Fibroblast of skin of back (primary cell): ENCODE results near the gene UGT2B17.
"Not testable (repeated sequence)": the region's sequence is repeated elsewhere in the genome, so short reads cannot be mapped to it uniquely, and the experiment has no call there.

ENCODE experiments used
- DNase-seq: peaks from one replicate; pipeline ENCODE4 v3.0.0-alpha.2; 2013

The UGT2B17 gene

GRCh38 chr4:68569036-68569435 lies 7.1 kb downstream of the UGT2B17 start:
- not testable (repeated sequence) for DNase-seq

DNA sequence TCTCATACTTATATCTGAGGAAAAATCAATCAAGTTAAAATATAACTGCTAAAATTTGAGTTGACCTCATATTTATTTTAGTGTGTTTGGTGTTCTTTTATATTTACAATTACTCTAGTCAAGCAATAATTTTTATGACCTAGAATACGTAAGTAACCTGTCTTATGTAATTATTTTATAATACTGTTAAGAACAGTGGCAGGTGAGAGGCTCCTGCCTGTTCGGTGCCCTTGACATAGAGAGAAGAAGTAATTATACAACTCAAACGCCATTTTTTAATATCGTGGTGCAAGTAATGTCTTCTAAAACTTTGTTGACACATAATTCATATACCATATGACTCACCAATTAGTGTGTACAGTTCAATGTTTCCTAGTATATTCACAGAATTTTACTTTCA lies 7.6 kb downstream of the UGT2B17 start:
- DNase-seq = not testable (repeated sequence)

DNA sequence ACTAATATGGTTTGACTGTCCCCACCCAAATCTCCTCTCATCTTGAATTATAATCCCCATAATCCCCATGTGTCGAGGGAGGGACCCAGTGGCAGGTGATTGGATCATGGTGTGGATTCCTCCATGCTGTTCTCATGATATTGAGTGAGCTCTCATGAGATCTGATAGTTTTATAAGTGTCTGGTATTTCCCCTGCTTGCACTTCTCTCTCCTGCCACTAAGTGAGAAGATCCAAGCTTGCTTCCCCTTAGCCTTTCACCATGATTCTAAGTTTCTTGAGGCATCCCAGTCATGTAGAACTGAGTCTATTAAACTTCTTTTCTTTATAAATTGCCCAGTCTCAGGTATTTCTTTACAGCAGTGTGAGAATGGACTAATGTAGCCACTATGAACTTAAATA lies 9.8 kb downstream of the UGT2B17 start:
- not testable (repeated sequence) for DNase-seq

DNA sequence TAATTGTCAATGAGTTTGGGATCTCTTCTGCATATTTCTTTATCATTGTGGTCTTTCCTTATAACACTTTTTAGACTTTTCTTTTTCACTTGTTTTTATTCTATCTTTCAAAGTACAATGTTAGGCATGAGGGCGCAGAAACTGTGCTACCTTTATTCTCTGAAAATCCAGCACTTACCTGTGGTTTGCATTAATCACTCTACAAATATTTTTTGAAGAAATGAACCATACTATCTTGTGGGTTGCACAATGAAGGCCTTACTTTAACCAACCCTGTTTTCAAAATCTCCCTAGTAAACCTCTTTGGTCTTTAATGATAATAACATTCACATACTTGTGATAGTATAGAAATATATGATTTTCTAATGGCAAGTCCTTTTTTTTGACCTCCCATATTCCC lies 11.0 kb downstream of the UGT2B17 start:
- not testable (repeated sequence) for DNase-seq

DNA sequence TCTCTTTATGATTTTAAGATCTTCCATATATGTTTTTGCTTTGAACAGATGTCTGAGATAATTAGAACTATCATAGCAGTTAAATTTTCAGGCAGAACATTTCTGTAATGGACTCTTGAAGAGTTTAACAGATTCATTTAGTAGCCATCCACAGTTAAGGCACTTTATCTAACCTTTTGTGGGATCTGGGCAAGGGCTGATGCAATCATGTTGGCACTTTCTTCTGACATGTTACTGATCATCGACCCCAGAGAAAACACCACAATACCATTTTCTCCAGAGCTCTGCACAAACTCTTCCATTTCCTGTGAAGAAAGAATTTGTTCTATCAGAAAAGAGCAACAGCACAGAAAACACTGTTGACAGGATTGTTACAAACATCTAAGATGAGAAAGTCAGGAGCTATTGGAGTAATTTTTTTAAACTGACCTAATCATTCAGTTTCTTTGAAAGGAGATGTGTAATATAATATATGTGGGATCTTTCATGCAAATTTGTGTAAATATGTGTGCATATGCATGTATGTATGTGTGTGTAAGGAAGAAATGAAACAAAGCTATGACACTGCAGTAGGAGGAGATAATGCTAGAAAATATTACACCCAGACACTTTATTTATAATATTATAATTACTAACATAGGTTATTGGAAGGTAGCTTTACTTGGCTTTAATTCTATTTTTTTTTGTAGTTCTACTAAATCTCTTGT lies 15.6 kb downstream of the UGT2B17 start:
- DNase-seq = not testable (repeated sequence)

DNA sequence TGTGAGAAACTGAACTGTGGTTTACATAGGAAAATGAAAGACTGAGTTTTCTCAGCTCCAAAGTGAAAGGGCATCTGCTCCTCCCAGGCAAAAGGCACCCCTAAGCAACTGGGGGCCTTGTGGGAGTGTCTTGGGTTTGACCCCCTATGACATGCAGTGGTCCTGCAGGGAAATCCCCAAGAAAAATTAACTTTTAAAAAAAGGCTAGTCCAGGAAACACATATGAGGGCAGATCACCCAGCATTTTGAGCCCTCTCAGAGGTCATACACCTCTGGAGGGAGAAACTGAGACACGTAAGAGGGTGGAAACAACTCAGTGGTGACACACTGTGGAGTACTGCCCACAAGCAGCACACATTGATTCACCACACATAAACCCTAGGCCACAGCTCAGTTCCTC lies 22.3 kb downstream of the UGT2B17 start:
- DNase-seq = not testable (repeated sequence)

- not testable (repeated sequence) for DNase-seq
Measured at GRCh38 chr4:68552818-68553811, 23.0 kb downstream of the UGT2B17 start.

GRCh38 chr4:68542742-68543141 lies 33.4 kb downstream of the UGT2B17 start:
- not testable (repeated sequence) for DNase-seq

GRCh38 chr4:68536375-68536774 lies 39.7 kb downstream of the UGT2B17 start:
- no peak for DNase-seq

GRCh38 chr4:68535974-68536373 lies 40.1 kb downstream of the UGT2B17 start:
- DNase-seq = no peak

DNA sequence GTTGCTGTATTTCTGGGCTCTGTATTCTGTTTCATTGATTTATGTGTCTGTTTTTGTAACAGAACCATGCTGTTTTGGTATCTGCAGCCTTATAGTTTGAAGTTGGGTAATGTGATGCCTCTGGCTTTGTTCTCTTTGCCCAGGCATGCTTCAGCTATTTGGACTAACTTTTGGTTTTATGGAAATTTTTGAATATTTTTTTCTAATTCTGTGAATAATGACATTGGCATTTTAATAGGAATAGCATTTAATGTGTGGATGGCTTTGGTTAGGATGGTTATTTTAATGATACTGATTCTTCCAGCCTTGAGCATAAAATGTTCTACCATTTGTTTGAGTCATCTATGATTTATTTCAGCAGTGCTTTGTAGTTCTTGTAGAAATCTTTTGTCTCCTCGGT lies 53.9 kb downstream of the UGT2B17 start:
- not testable (repeated sequence) for DNase-seq

DNA sequence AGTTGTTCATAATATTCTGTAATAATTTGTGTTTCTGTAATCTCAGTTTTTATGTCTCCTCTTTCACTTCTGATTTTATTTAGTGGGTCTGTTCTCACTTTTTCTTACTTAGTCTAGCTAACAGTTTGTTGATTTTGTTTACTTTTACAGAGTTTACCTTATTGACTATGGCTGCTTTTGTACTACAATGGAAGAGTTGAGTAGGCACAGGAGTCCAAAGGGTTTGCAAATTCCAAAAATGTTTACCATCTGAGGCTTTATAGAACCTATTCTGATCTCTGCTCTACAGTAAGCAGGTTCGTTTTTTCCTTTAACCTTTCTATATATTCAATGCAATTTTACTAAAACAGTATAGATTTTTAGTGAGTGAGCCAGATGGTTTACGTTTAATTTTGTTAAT lies 55.1 kb downstream of the UGT2B17 start:
- no peak for DNase-seq

DNA sequence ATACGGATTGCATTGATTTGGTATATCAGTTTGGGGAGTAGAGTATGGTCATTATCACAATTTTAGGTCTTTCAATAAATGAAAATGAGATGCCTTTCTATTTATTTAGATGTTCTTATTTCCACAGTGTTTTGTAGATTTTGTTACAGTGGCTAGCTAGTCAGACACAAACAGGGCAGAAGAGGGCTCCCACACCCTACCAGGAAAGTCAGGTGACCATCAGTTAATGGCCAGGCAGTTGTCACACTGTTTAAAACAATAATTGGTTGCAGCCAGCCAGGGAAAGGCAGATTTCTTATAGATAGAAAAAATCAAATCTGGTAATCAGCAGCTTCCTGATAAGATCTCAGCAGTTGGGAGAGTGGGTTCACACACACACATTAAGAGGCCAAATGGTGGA lies 57.2 kb downstream of the UGT2B17 start:
- no peak for DNase-seq

GRCh38 chr4:68505452-68505851 lies 70.7 kb downstream of the UGT2B17 start:
- not testable (repeated sequence) for DNase-seq

- not testable (repeated sequence) for DNase-seq
Measured at GRCh38 chr4:68504836-68505235, 71.3 kb downstream of the UGT2B17 start.

DNA sequence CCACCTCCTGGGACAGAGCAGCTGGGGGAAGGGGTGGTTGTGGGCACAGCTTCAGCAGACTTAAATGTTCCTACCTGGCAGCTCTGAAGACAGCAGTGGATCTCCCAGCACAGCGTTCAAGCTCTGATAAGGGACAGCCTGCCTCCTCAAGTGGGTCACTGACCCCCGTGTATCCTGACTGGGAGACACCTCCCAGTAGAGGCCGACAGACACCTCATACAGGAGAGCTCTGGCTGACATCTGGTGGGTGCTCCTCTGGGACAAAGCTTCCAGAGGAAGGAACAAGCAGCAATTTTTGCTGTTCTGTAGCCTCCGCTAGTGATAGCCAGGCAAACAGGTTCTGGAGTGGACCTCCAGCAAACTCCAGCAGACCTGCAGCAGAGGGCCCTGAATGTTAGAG lies 72.7 kb downstream of the UGT2B17 start:
- not testable (repeated sequence) for DNase-seq

DNA sequence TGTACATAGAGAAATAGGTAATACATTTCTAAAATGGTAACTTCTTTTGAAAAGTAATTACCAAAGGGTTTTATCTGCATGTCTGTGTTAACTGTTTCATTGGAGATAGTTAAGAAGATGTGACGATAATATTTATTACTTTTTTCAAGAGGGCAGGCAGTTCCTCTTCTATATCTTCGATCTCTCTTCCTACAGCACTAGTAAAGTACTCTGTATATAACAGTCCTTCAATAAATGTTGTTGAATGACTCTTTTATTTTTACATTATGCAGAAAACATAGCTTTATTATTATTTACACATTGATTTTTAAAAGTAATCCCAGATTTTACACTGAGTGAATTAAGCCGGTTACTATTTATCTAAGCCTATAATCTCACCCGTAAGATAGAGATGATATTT lies 77.1 kb downstream of the UGT2B17 start:
- DNase-seq = no peak

DNA sequence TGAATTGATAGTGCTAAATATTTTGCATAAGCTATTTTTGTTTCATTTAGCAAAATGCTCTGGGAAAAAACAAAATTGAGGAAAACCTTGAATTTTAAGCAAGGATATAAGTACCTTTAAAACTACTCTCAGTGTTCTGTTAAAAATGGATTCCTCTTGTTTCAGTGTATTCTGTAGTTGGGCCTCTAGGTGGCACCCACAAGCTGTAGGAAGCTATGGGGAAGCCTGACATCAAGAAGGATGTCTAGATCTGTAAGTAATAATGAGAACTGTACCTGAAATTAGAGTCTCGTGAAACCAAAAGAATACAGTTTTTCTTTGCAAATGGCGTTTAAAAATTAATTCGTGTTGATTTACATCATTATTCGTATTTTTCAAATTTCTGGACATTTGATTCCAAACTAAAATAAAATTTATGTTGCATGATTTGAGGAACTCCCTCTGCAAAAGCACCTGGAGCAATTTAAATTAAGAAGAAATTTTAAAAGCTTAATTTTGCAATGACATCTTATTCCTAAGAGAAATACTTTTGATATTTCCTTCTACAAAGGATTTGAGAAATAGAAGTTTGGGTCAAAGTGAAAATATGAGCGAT lies 77.6 kb downstream of the UGT2B17 start:
- DNase-seq = peak; percentile 53

GRCh38 chr4:68494688-68495087 lies 81.4 kb downstream of the UGT2B17 start:
- DNase-seq = no peak

DNA sequence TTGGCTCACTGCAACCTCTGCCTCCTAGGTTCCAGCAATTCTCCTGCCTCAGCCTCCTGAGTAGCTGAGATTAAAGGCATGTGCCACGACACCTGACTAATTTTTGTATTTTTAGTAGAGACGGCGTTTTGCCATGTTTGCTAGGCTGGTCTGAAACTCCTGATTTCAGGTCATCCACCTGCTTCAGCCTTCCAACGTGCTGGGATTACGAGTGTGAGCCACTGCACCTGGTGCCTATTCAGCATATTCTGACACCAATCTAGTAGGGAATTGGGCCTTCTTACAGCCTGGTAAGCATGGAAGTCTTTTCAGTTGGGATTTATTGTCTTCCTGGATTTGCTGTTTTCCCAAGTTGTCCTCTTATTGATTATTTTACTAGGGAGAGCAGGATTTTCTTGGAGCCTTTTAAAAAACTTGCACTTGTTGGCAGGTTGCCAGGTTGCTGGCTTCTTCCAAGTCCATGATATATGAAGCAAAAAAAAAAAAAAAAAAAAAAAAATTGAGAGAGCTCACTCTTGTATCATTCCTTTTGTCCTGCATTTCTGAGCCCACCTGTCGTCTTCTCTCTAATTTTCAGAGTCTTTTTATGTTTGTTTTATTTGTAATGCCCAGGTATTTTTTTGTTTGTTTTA lies 85.2 kb downstream of the UGT2B17 start:
- no peak for DNase-seq

DNA sequence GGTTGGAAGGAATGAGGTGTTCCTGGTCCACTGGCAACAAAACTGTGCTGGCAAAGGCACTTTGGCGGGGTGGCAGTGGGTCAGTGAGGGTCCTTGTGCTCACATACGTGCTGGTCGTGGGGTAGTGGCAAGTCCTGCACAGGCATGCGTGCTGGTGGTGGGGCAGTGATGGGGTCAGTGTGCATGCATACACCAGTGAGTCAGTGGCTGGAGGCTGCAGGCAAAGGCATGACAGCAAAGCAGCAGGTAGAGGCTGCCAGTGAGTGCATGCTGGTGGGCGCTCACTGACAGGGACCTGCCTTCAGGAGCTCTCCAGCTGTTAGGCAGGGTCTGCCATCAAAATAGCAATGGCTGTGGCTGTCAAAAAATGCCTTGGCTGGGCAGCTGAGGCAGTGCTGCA lies 86.8 kb downstream of the UGT2B17 start:
- DNase-seq = no peak
